ES-I3 (cell line): Measurements from ENCODE around the gene RAB39A.
"Not testable (repeated sequence)": the region's sequence is repeated elsewhere in the genome, so short reads cannot be mapped to it uniquely, and the experiment has no call there.

ENCODE experiments used
- H3K36me3 ChIP-seq: 2 replicates; pipeline ENCODE4 v1.6.1; 2013; ENCODE audit warnings: mild to moderate bottlenecking, low read length, control low read depth, moderate library complexity; ENCODE audit not compliant: insufficient read depth
- H3K4me1 ChIP-seq: 2 replicates; pipeline ENCODE4 v1.6.1; 2013; ENCODE audit warnings: mild to moderate bottlenecking, control low read depth, low read length; ENCODE audit not compliant: insufficient read depth
- H3K9ac ChIP-seq: 2 replicates; pipeline ENCODE4 v1.6.1; 2013; ENCODE audit warnings: low read depth, mild to moderate bottlenecking, low read length, moderate library complexity
- H3K9me3 ChIP-seq: 2 replicates; pipeline ENCODE4 v1.6.1; 2013; ENCODE audit warnings: mild to moderate bottlenecking, low read length, moderate library complexity; ENCODE audit not compliant: control insufficient read depth, insufficient read depth

Gene RAB39A

GRCh38 chr11:107931206-107931605, 3.0 kb downstream of the RAB39A start:
- Histone ChIP-seq H3K4me1 (no peaks in the 10 kb centered on the region), H3K9ac (no peak overlapping the region)

GRCh38 chr11:107947904-107948303, 19.7 kb downstream of the RAB39A start:
- H3K9me3 ChIP-seq = no peaks in the 10 kb centered on the region
- no peak overlapping the region for H3K9ac ChIP-seq
- no peaks in the 10 kb centered on the region for H3K36me3 ChIP-seq
- peaks cover 6% of the 10 kb centered on the region; the same call in 1 of the 2 replicates for H3K4me1 ChIP-seq

More at GRCh38 chr11:107931206-107931605, 3.0 kb downstream of the RAB39A start:
- no peaks in the 10 kb centered on the region for H3K9me3 ChIP-seq
- no peaks in the 10 kb centered on the region for H3K36me3 ChIP-seq

GRCh38 chr11:107948328-107948727, 20.1 kb downstream of the RAB39A start:
- H3K9ac ChIP-seq, H3K36me3 ChIP-seq, H3K9me3 ChIP-seq, H3K4me1 ChIP-seq: not testable (repeated sequence)

- H3K36me3 ChIP-seq = no peaks in the 10 kb centered on the region
- H3K9me3 ChIP-seq = no peaks in the 10 kb centered on the region
- peaks cover 6% of the 10 kb centered on the region; the same call in 1 of the 2 replicates for H3K4me1 ChIP-seq
- H3K9ac ChIP-seq = no peak overlapping the region
Measured at GRCh38 chr11:107951155-107951554, 22.9 kb downstream of the RAB39A start.

- Histone ChIP-seq H3K4me1 (no peaks in the 10 kb centered on the region), H3K9ac (no peak overlapping the region), H3K9me3 (no peaks in the 10 kb centered on the region), H3K36me3 (no peaks in the 10 kb centered on the region)
Measured at GRCh38 chr11:107953446-107953845, 25.2 kb downstream of the RAB39A start.

- no peak overlapping the region for H3K9ac ChIP-seq
- no peaks in the 10 kb centered on the region for H3K4me1 ChIP-seq
- no peaks in the 10 kb centered on the region for H3K9me3 ChIP-seq
- H3K36me3 ChIP-seq = no peaks in the 10 kb centered on the region
Measured at GRCh38 chr11:107956543-107956942, 28.3 kb downstream of the RAB39A start.

- Histone ChIP-seq H3K9me3 (no peaks in the 10 kb centered on the region), H3K9ac (no peak overlapping the region), H3K36me3 (no peaks in the 10 kb centered on the region), H3K4me1 (no peaks in the 10 kb centered on the region)
Measured at GRCh38 chr11:107957109-107957588, 28.9 kb downstream of the RAB39A start.

- no peaks in the 10 kb centered on the region for H3K36me3 ChIP-seq
- H3K9me3 ChIP-seq = no peaks in the 10 kb centered on the region
- H3K4me1 ChIP-seq = no peaks in the 10 kb centered on the region
- no peak overlapping the region for H3K9ac ChIP-seq
Measured at GRCh38 chr11:107961480-107961879, 33.2 kb downstream of the RAB39A start.

GRCh38 chr11:107962181-107962580, 33.9 kb downstream of the RAB39A start:
- no peaks in the 10 kb centered on the region for H3K4me1 ChIP-seq
- H3K36me3 ChIP-seq = no peaks in the 10 kb centered on the region
- H3K9ac ChIP-seq = no peak overlapping the region
- H3K9me3 ChIP-seq = no peaks in the 10 kb centered on the region

- Histone ChIP-seq H3K9ac (no peak overlapping the region), H3K36me3 (no peaks in the 10 kb centered on the region), H3K9me3 (no peaks in the 10 kb centered on the region), H3K4me1 (no peaks in the 10 kb centered on the region)
Measured at GRCh38 chr11:107963091-107963490, 34.8 kb downstream of the RAB39A start.

- Histone ChIP-seq H3K36me3 (no peaks in the 10 kb centered on the region), H3K4me1 (no peaks in the 10 kb centered on the region), H3K9ac (no peak overlapping the region), H3K9me3 (no peaks in the 10 kb centered on the region)
Measured at GRCh38 chr11:107969219-107969618, 41.0 kb downstream of the RAB39A start.

- H3K9me3 ChIP-seq = no peaks in the 10 kb centered on the region
- no peak overlapping the region for H3K9ac ChIP-seq
- H3K4me1 ChIP-seq = no peaks in the 10 kb centered on the region
- no peaks in the 10 kb centered on the region for H3K36me3 ChIP-seq
Measured at GRCh38 chr11:107970049-107970448, 41.8 kb downstream of the RAB39A start.

- H3K9me3 ChIP-seq = no peaks in the 10 kb centered on the region
- H3K36me3 ChIP-seq = no peaks in the 10 kb centered on the region
- no peak overlapping the region for H3K9ac ChIP-seq
- H3K4me1 ChIP-seq = no peaks in the 10 kb centered on the region
Measured at GRCh38 chr11:107973641-107974040, 45.4 kb downstream of the RAB39A start.

GRCh38 chr11:107988397-107989158, 60.3 kb downstream of the RAB39A start:
- Histone ChIP-seq H3K9me3 (no peaks in the 10 kb centered on the region), H3K4me1 (peaks cover 12% of the 10 kb centered on the region), H3K36me3 (no peaks in the 10 kb centered on the region), H3K9ac (no peak overlapping the region)

- Histone ChIP-seq H3K36me3 (no peaks in the 10 kb centered on the region), H3K4me1 (peaks cover 12% of the 10 kb centered on the region), H3K9me3 (no peaks in the 10 kb centered on the region), H3K9ac (no peak overlapping the region)
Measured at GRCh38 chr11:107991868-107992414, 63.7 kb downstream of the RAB39A start.
